ENCODE results near the gene SSNA1. TPM values are rescaled to one million over a fixed set of nuclear protein-coding genes. Genes with fewer than 3 reads are reported as not detected.
A peak's percentile ranks its signal among the peaks of the same experiment; 100 is the strongest.
"Not testable (repeated sequence)": the region's sequence is repeated elsewhere in the genome, so short reads cannot be mapped to it uniquely, and the experiment has no call there.

Gene SSNA1
- total RNA-seq, 4 donors from 2014 or later: 67.1 to 124 (median 96.7) TPM

DNA sequence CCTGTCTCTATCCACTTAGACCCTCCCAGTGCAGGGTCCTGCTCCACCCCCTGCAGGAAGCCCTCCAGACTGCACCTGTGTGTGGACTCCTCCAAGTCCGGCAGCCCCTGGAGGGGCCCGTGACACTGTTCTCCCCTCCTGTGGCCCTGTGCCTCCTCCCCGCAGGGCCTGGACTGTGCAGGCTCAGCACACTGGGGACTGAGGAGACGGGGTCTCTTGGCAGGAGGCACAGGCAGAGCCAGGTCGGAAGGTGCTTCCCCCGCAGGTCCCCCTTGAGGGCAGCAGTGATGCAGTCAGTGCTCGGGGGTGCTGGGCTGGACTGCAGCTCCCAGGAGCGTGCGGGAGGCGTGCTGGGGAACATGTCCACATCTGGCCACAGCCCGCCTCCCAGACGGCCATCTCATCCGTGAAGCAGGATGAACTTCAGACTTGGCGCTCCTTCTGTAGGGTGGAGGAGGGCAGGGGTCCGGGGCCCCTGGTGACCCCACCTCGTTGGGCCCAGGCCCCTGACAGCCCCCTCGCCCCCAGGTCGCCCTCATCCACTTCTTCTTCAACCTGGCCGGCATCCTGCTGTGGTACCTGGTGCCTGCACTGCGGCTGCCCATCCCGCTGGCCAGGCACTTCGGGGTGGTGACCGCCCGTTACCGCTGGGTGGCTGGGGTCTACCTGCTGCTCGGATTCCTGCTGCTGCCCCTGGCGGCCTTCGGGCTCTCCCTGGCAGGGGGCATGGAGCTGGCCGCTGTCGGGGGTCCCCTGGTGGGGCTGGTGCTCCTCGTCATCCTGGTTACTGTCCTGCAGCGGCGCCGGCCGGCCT is 47.2 kb downstream of the SSNA1 start:
- no peak for DNase-seq
- intact Hi-C loops (cut with DNase I): loop anchor here (10.0 kb wide), 1 partner anchor 51 kb away; the partner anchor contains the start of genes ANAPC2 and SSNA1
- TF ChIP-seq POLR2A (IDR thresholded peaks at IDR 0.05): no peak
- TF ChIP-seq, protein P1, sequence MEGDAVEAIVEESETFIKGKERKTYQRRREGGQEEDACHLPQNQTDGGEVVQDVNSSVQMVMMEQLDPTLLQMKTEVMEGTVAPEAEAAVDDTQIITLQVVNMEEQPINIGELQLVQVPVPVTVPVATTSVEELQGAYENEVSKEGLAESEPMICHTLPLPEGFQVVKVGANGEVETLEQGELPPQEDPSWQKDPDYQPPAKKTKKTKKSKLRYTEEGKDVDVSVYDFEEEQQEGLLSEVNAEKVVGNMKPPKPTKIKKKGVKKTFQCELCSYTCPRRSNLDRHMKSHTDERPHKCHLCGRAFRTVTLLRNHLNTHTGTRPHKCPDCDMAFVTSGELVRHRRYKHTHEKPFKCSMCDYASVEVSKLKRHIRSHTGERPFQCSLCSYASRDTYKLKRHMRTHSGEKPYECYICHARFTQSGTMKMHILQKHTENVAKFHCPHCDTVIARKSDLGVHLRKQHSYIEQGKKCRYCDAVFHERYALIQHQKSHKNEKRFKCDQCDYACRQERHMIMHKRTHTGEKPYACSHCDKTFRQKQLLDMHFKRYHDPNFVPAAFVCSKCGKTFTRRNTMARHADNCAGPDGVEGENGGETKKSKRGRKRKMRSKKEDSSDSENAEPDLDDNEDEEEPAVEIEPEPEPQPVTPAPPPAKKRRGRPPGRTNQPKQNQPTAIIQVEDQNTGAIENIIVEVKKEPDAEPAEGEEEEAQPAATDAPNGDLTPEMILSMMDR (IDR thresholded peaks at IDR 0.05): no peak
- Histone ChIP-seq H3K27ac (no peak overlapping the region), H3K9me3 (no peaks in the 10 kb centered on the region), H3K36me3 (no peaks in the 10 kb centered on the region), H3K4me3 (peak overlapping the region in 3 of 4 donors; percentile 7 to 40 (median 7)), H3K27me3 (peaks cover 0 to 57% (median 0%) of the 10 kb centered on the region in 4 donors), H3K4me1 (peaks cover 16 to 53% (median 23%) of the 10 kb centered on the region in 3 donors)
- WGBS, 2 donors: 67 to 80% methylated on average over 1 to 3 of the region's 35 CpGs

DNA sequence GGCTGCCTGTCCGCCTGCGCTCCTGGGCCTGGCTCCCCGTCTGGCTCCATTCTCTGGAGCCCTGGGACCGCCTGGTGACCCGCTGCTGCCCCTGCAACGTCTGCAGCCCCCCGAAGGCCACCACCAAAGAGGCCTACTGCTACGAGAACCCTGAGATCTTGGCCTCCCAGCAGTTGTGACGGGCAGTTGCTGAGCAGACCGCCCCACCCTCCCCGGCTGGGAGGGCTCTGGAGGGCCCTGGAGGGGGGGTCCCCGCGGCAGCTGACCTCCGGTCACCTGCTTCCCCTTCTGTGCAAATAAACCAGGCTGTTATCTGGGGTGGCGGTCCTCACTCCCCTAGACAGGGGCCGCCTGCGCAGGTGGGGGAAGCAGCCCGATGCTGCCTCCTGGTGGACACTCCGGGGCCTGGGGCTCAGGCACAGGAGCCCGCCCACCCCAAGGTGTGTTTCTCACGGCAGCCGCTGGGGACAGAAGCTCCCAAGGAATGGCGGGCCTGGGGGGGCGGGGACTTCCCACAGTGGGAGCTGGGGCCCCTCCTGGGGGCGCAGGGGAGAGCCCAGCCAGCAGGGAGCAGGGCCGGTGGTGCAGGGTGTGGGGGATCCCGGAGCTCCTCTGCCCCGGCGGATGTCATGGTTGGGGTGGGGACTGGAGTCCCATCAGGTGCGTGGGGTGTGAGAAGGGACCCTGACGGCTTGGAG is 47.9 kb downstream of the SSNA1 start:
- WGBS, 2 donors: 0% methylated on average over 4 of the region's 31 CpGs; no CpG with 5 or more reads in 1 of the 2 donors
- intact Hi-C loops (cut with DNase I): loop anchor here (10.0 kb wide), 1 partner anchor 52 kb away; the partner anchor contains the start of genes ANAPC2 and SSNA1
- Histone ChIP-seq H3K4me3 (peak overlapping the region in 3 of 4 donors; percentile 7 to 40 (median 7)), H3K4me1 (peaks cover 16 to 53% (median 23%) of the 10 kb centered on the region in 3 donors), H3K36me3 (no peaks in the 10 kb centered on the region), H3K27ac (peak overlapping the region in 1 of 4 donors; percentile 39), H3K27me3 (peaks cover 0 to 49% (median 0%) of the 10 kb centered on the region in 4 donors), H3K9me3 (no peaks in the 10 kb centered on the region)
- no peak for TF ChIP-seq POLR2A (IDR thresholded peaks at IDR 0.05)
- TF ChIP-seq, protein P1 (IDR thresholded peaks at IDR 0.05): peak; percentile 99 to 100 (median 100)
- no peak for DNase-seq

DNA sequence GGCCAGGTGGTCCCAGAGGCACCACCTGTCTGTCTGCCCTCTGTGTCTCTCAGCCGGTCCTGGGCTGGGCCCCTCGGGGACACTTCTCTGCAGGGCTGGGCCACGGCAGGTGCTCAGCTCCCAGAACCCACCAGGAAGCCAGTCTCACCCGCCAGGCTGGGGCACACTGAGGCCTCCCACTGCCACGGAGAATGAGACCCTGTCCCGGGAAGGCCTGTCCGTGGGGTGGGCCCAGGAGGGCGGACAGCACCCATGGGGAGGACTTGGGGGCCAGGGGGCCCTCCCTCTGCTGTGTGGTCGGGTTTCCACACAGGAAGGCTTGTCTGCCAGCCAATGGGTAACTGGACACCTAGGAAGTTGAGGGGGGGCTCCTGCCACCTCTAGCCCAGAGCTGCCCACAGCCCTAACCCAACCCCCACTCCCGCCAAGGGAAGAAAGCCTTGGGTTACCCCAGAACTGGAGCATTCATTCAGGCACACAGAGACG is 48.5 kb downstream of the SSNA1 start:
- Histone ChIP-seq H3K27ac (peak overlapping the region in 1 of 4 donors; percentile 39), H3K4me1 (peaks cover 20 to 57% (median 23%) of the 10 kb centered on the region in 3 donors), H3K9me3 (no peaks in the 10 kb centered on the region), H3K27me3 (peaks cover 0 to 43% (median 0%) of the 10 kb centered on the region in 4 donors), H3K4me3 (peak overlapping the region in 3 of 4 donors; percentile 7 to 40 (median 7)), H3K36me3 (peaks cover 0 to 4% (median 3%) of the 10 kb centered on the region in 3 donors)
- no peak for DNase-seq
- intact Hi-C loops (cut with DNase I): loop anchor here (10.0 kb wide), 1 partner anchor 52 kb away; the partner anchor contains the start of genes ANAPC2 and SSNA1
- TF ChIP-seq, protein P1 (IDR thresholded peaks at IDR 0.05): no peak
- TF ChIP-seq POLR2A (IDR thresholded peaks at IDR 0.05): no peak
- 63% methylated on average over 2 of the region's 11 CpGs; no CpG with 5 or more reads in 1 of the 2 donors for WGBS, 2 donors

DNA sequence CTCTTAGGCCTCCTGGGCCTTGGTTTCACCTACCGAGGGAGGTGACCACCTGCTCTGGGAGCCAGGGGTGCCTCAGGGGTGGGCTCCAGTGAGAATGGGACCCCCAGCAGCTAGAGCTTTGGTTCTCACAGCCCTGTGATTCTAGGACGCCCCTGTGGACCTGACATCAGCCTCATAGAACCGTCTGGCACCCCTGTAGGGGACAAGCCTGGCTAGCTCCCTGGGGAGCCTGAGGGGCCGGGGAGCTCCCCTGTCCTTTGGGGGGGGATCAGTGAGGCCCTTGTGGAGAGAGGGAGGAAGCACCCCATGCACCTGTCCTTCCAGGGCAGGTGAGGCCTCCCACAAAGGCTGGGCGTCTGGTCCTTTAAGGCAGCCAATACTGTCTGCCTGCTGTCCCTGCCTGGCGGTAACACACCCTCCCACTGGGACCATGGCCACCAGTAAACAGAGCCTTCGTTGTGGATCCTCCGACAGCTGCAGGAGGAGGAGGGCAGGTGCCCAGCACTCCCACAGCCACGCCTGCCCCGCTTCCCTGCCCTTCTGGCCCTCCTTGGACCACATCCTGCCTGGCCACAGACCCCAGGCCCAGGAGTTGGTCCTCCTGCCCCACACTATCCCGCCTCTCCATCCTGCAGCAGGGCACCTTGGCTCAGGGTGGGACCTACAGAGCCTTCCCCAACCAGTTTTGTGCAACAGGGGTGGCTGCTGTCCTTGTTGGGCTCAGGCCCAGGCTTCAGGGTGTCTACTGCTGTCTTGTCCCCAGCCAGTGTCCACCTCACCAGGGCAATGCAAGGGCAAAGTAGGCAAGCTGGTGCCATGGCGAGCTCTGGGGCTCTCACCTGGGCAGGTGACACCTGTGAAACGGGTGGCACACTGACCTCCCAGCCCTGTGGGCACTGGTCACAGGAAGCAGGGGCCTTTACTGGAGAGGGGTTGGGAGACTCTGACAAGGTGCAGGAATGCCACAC is 49.6 kb downstream of the SSNA1 start:
- no peak for TF ChIP-seq POLR2A (IDR thresholded peaks at IDR 0.05)
- TF ChIP-seq, protein P1 (IDR thresholded peaks at IDR 0.05): no peak
- Histone ChIP-seq H3K9me3 (no peaks in the 10 kb centered on the region), H3K27ac (peak overlapping the region in 1 of 4 donors; percentile 16), H3K4me3 (no peak overlapping the region), H3K36me3 (peaks cover 5 to 15% (median 13%) of the 10 kb centered on the region in 3 donors), H3K27me3 (peaks cover 0 to 32% (median 0%) of the 10 kb centered on the region in 4 donors), H3K4me1 (peaks cover 29 to 68% (median 34%) of the 10 kb centered on the region in 3 donors)
- WGBS, 2 donors: 58 to 84% methylated on average over 6 to 9 of the region's 13 CpGs
- DNase-seq: no peak
- intact Hi-C loops (cut with DNase I): loop anchor here (10.0 kb wide), 1 partner anchor 53 kb away; the partner anchor contains the start of genes ANAPC2 and SSNA1

DNA sequence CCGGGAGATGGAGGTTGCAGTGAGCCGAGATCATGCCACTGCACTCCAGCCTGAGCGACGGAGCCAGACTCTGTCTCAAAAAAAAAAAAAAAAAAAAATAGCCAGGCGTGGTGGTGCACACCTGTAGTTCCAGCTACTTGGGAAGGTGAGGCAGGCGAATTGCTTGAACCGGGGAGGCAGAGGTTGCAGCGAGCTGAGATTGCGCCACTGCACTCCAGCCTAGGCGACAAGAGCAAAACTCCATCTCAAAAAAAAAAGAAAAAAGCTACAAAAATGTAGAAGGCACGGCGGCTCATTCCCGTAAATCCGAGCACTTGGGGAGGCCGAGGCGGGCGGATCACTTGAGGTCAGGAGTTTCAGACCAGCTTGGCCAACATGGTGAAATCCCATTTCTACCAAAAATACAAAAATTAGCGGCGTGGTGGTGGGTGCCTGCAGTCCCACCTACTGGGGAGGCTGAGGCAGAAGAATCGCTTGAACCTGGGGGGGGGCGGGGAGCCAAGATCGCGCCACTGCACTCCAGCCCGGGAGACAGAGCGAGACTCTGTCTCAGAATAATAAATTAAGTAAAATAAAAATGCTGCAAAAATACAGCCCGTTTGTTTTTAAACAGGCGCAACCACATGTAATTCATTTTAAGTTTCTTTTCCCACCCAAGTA is 51.2 kb downstream of the SSNA1 start:
- peak overlapping the region; percentile 60 to 97 (median 83) for H3K4me3 ChIP-seq
- not testable (repeated sequence) for H3K9me3 ChIP-seq, DNase-seq
- peaks cover 0 to 16% (median 0%) of the 10 kb centered on the region in 4 donors for H3K27me3 ChIP-seq
- H3K27ac ChIP-seq: peak overlapping the region; percentile 94 to 100 (median 95)
- WGBS, 2 donors: 37 to 59% methylated on average over 21 of the region's 27 CpGs
- H3K36me3 ChIP-seq: peaks cover 6 to 21% (median 21%) of the 10 kb centered on the region in 3 donors
- intact Hi-C loops (cut with DNase I): loop anchor here (10.0 kb wide), 1 partner anchor 55 kb away; the partner anchor contains the start of genes ANAPC2 and SSNA1
- peaks cover 43 to 84% (median 43%) of the 10 kb centered on the region in 3 donors for H3K4me1 ChIP-seq

All from esophagus squamous epithelium (tissue), 5 donors.